Common myeloid progenitor, CD34-positive (primary cell): ENCODE data around the gene ALDH3B2.
"Not testable (repeated sequence)": the region's sequence is repeated elsewhere in the genome, so short reads cannot be mapped to it uniquely, and the experiment has no call there.

ENCODE experiments used
- CTCF ChIA-PET: fragments of 350-600 bp; sonication (Branson Sonifier 250); formaldehyde crosslinking; loops from one replicate; lab custom pipeline; 2021; ENCODE audit warnings: antibody characterized with exemption; lab: Charles Lee
- POLR2A ChIA-PET: fragments of 350-600 bp; sonication (Branson Sonifier 250); formaldehyde crosslinking; loops from one replicate; lab custom pipeline; 2021; ENCODE audit warnings: antibody characterized with exemption; lab: Charles Lee
- DNase-seq, 3 donors: peaks; one replicate each; pipeline versions ENCODE4 v3.0.0 to v3.0.0-alpha.2; 2013
- H3K27ac ChIP-seq, 2 experiments: 1 replicate in 1 of 2; 2 replicates in 1 of 2; pipeline ENCODE4 v1.7.0; 2013; ENCODE audit warnings: inconsistent platforms in 2 of 2, low read length in 2 of 2, mild to moderate bottlenecking in 2 of 2, low read depth in 1 of 2, moderate library complexity in 1 of 2; ENCODE audit not compliant: severe bottlenecking in 2 of 2, insufficient read depth in 1 of 2, poor library complexity in 1 of 2
- H3K27me3 ChIP-seq, 5 experiments: replicated peaks in 2 of 5; 1 replicate in 3 of 5; 2 replicates in 2 of 5; pipeline versions ENCODE4 v1.6.1 to v1.7.0; 2013; ENCODE audit warnings: low read length in 4 of 5, mild to moderate bottlenecking in 2 of 5, moderate library complexity in 2 of 5, inconsistent platforms in 1 of 5; ENCODE audit not compliant: insufficient read depth in 5 of 5, control insufficient read depth in 4 of 5
- H3K36me3 ChIP-seq, 4 experiments: 1 replicate in 2 of 4; 2 replicates in 2 of 4; pipeline versions ENCODE4 v1.6.1 to v1.7.0; 2013; ENCODE audit warnings: low read length in 3 of 4, control low read depth in 1 of 4, mild to moderate bottlenecking in 1 of 4; ENCODE audit not compliant: control insufficient read depth in 4 of 4, insufficient read depth in 4 of 4
- H3K4me1 ChIP-seq, 4 experiments: 1 replicate in 3 of 4; 2 replicates in 1 of 4; pipeline versions ENCODE4 v1.6.1 to v1.7.1; 2013; ENCODE audit warnings: low read length in 3 of 4, mild to moderate bottlenecking in 3 of 4, control low read depth in 1 of 4, inconsistent platforms in 1 of 4, moderate library complexity in 1 of 4; ENCODE audit not compliant: control insufficient read depth in 4 of 4, insufficient read depth in 4 of 4; ENCODE audit errors: control extremely low read depth in 1 of 4
- H3K4me3 ChIP-seq, 7 experiments: 1 replicate in 4 of 7; 2 replicates in 3 of 7; pipeline versions ENCODE4 v1.5.1 to v1.7.0; 2013; ENCODE audit warnings: mild to moderate bottlenecking in 7 of 7, low read length in 6 of 7, moderate library complexity in 6 of 7, inconsistent platforms in 2 of 7, low read depth in 2 of 7, control low read depth in 1 of 7; ENCODE audit not compliant: insufficient read depth in 4 of 7, control insufficient read depth in 1 of 7; ENCODE audit errors: extremely low read depth in 1 of 7
- H3K9me3 ChIP-seq, 5 experiments: 1 replicate in 4 of 5; 2 replicates in 1 of 5; pipeline versions ENCODE4 v1.6.1 to v1.7.1; 2013; ENCODE audit warnings: low read length in 4 of 5, mild to moderate bottlenecking in 2 of 5, inconsistent platforms in 1 of 5, low read depth in 1 of 5, moderate library complexity in 1 of 5; ENCODE audit not compliant: control insufficient read depth in 4 of 5, insufficient read depth in 2 of 5; ENCODE audit errors: control extremely low read depth in 1 of 5
- WGBS: methylation state at CpG from one replicate; pipeline ENCODE4 v1.1.5; 2013; ENCODE audit not compliant: insufficient coverage; 5-methylcytosine and 5-hydroxymethylcytosine counted together

ALDH3B2 gene

GRCh38 chr11:67662142-67662834 is 12.1 kb downstream of the ALDH3B2 start:
- H3K27me3 ChIP-seq = no peaks in the 10 kb centered on the region
- POLR2A ChIA-PET = no interaction called here
- no peak overlapping the region for H3K27ac ChIP-seq
- no peak for DNase-seq
- H3K36me3 ChIP-seq = no peaks in the 10 kb centered on the region
- CTCF ChIA-PET = interaction anchor here (0.6 to 2.6 kb wide), 9 partner anchors 9 to 292 kb away, joined by 3 to 11 read pairs (median 3); partner anchors contain the start of gene ACY3
- 97% methylated on average over 12 of the region's 12 CpGs for WGBS
- H3K9me3 ChIP-seq = peaks cover 0 to 5% (median 3%) of the 10 kb centered on the region in 5 experiments
- H3K4me1 ChIP-seq = peaks cover 0 to 11% (median 7%) of the 10 kb centered on the region in 4 experiments
- no peak overlapping the region for H3K4me3 ChIP-seq

DNA sequence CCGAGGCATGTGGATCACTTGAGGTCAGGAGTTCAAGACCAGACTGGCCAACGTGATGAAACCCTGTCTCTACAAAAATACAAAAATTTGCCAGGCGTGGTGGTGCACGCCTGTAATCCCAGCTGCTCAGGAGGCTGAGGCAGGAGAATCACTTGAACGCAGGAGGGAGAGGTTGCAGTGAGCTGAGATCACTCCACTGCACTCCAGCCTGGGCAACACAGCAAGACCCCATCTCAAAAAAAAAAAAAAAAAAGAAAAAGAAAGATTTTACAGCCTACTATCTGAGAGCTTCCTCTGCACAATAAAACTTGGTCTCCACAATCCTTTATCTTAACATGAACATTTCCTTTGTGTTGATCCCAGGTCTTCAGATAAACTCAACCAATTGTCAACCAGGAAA is 13.7 kb downstream of the ALDH3B2 start:
- H3K9me3 ChIP-seq = peaks cover 0 to 17% (median 7%) of the 10 kb centered on the region in 5 experiments
- POLR2A ChIA-PET, DNase-seq, H3K27ac ChIP-seq, H3K4me3 ChIP-seq, H3K27me3 ChIP-seq, H3K36me3 ChIP-seq: not testable (repeated sequence)
- CTCF ChIA-PET = interaction anchor here (2.6 to 7.5 kb wide), 6 partner anchors 15 to 81 kb away, joined by 6 to 102 read pairs (median 22); partner anchors contain the start of genes NUDT8 and TBX10
- 91% methylated on average over 5 of the region's 5 CpGs for WGBS
- peaks cover 0 to 11% (median 7%) of the 10 kb centered on the region in 4 experiments for H3K4me1 ChIP-seq

- ChIA-PET POLR2A (interaction anchor here (0.6 kb wide), 1 partner anchor 31 kb away, joined by 3 read pairs; no protein-coding TSS in a partner anchor), CTCF (interaction anchor here (0.6 to 7.5 kb wide), 11 partner anchors 9 to 87 kb away, joined by 3 to 102 read pairs (median 8); partner anchors contain the start of genes ACY3, NUDT8 and TBX10)
- H3K4me3 ChIP-seq, H3K27ac ChIP-seq, H3K36me3 ChIP-seq, H3K27me3 ChIP-seq, DNase-seq: not testable (repeated sequence)
- H3K9me3 ChIP-seq = peaks cover 0 to 19% (median 7%) of the 10 kb centered on the region in 5 experiments
- peaks cover 0 to 11% (median 7%) of the 10 kb centered on the region in 4 experiments for H3K4me1 ChIP-seq
- WGBS = 40% methylated on average over 1 of the region's 5 CpGs
These were observed 14.7 kb downstream of the ALDH3B2 start for GRCh38 chr11:67659651-67660165.

GRCh38 chr11:67657300-67657699 is 17.1 kb downstream of the ALDH3B2 start:
- no peak overlapping the region for H3K27ac ChIP-seq
- WGBS = 100% methylated on average over 1 of the region's 3 CpGs
- H3K4me1 ChIP-seq = peaks cover 3 to 18% (median 11%) of the 10 kb centered on the region in 4 experiments
- CTCF ChIA-PET = interaction anchor here (1.1 to 7.5 kb wide), 4 partner anchors 12 to 77 kb away, joined by 4 to 102 read pairs (median 23); partner anchors contain the start of gene NUDT8
- H3K4me3 ChIP-seq = no peak overlapping the region
- POLR2A ChIA-PET = no interaction called here
- H3K27me3 ChIP-seq = no peaks in the 10 kb centered on the region
- no peaks in the 10 kb centered on the region for H3K36me3 ChIP-seq
- H3K9me3 ChIP-seq = peaks cover 0 to 23% (median 7%) of the 10 kb centered on the region in 5 experiments
- DNase-seq = no peak

DNA sequence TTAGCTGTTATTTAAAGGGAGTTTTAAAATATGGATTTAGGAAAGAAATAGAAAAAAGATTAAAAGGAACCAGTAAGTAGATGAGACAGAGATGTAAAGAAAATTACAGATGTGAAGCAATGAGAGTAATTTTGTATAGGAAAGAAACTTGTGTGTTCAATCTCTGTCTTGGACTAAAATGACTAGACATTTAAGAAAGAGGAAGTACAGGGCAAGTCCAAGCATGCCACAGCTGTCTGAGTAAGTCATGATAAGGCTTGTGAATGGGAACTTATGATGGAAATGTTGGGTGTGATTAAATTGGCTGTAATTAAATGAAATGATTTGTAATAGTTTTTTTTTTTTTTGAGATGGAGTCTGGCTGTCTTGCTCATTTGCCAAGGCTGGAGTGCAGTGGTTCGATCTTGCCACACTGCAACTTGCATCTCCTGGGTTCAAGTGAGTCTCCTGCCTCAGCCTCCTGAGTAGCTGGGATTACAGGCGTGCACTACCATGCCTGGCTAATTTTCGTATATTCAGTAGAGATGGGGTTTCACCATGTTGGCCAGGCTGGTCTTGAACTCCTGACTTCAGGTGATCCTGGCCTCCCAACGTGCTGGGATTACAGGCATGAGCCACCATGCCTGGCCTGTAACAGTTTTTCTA is 18.0 kb downstream of the ALDH3B2 start:
- H3K4me3 ChIP-seq = no peak overlapping the region
- H3K27ac ChIP-seq = no peak overlapping the region
- H3K36me3 ChIP-seq = no peaks in the 10 kb centered on the region
- peak; percentile 82 to 96 (median 93) for DNase-seq
- ChIA-PET CTCF (interaction anchor here (0.9 to 7.5 kb wide), 2 partner anchors 11 to 18 kb away, joined by 5 to 102 read pairs; no protein-coding TSS in a partner anchor), POLR2A (interaction anchor here (0.7 kb wide), 1 partner anchor 8 kb away, joined by 10 read pairs; no protein-coding TSS in a partner anchor)
- WGBS = 83% methylated on average over 3 of the region's 4 CpGs
- H3K4me1 ChIP-seq = peaks cover 5 to 24% (median 15%) of the 10 kb centered on the region in 4 experiments
- no peaks in the 10 kb centered on the region for H3K27me3 ChIP-seq
- H3K9me3 ChIP-seq = peaks cover 0 to 23% (median 7%) of the 10 kb centered on the region in 5 experiments

DNA sequence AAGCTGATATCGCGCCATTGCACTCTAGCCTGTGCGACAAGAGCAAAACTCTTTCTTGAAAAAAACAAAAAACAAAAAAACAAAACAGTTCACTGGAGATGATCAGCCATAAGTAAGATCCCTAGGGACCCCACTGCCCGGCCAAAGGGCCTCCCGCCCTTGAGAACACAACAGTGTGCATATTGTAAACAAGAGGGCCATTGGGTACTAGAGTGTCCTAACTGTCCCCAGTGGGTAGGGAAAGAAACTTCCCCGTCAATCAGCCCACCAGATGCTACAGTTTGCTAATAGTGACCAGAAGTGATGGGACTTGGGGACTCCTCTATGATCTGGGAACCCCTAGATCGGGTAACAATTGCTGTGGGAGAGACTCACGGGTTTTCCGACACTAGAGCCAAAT is 20.2 kb downstream of the ALDH3B2 start:
- ChIA-PET CTCF (interaction anchor here (2.1 to 7.5 kb wide), 2 partner anchors 9 to 12 kb away, joined by 5 to 102 read pairs; no protein-coding TSS in a partner anchor), POLR2A (no interaction called here)
- Histone ChIP-seq H3K9me3 (peaks cover 0 to 23% (median 7%) of the 10 kb centered on the region in 5 experiments), H3K27ac (no peak overlapping the region), H3K36me3 (no peaks in the 10 kb centered on the region), H3K4me1 (peaks cover 5 to 41% (median 31%) of the 10 kb centered on the region in 4 experiments), H3K4me3 (no peak overlapping the region), H3K27me3 (no peaks in the 10 kb centered on the region)
- DNase-seq = no peak
- 84% methylated on average over 8 of the region's 9 CpGs for WGBS
